DND-41 (cell line): ENCODE results near the gene CFAP54.

Source experiments
- ATAC-seq: fragments of 200-7000 bp; cut with Tn5 transposase; 3 replicates; pipeline ENCODE4 v1.9.1; 2021; ENCODE audit warnings: low read depth; ENCODE audit not compliant: insufficient read depth
- DNase-seq: peaks from one replicate; pipeline ENCODE4 v3.0.0-alpha.2; 2020
- H2AFZ ChIP-seq: 2 replicates; pipeline ENCODE4 v1.6.0; 2012; ENCODE audit warnings: low read depth, low read length
- H3K27ac ChIP-seq: 2 replicates; pipeline ENCODE4 v1.5.1; 2012; ENCODE audit warnings: low read length, inconsistent platforms
- H3K27me3 ChIP-seq: fragments of 200-600 bp; sonication (generic); 2 replicates; pipeline ENCODE4 v1.6.0; 2012; ENCODE audit warnings: low read length, mild to moderate bottlenecking, inconsistent platforms; ENCODE audit not compliant: insufficient read depth, poor library complexity
- H3K36me3 ChIP-seq: 2 replicates; pipeline ENCODE4 v1.5.1; 2012; ENCODE audit warnings: low read length, inconsistent platforms; ENCODE audit not compliant: insufficient read depth
- H3K4me1 ChIP-seq: 2 replicates; pipeline ENCODE4 v1.5.1; 2012; ENCODE audit warnings: mild to moderate bottlenecking, low read length; ENCODE audit not compliant: insufficient read depth
- H3K4me2 ChIP-seq: 2 replicates; pipeline ENCODE4 v1.6.0; 2012; ENCODE audit warnings: mild to moderate bottlenecking, moderate library complexity, low read length, inconsistent platforms; ENCODE audit not compliant: insufficient read depth
- H3K4me3 ChIP-seq, 2 experiments: fragments of 200-600 bp in 1 of 2; shearing (Covaris generic) in 1 of 2; 2 replicates each; pipeline ENCODE4 v1.5.1; 2012 to 2016; ENCODE audit warnings: inconsistent platforms in 2 of 2, low read length in 2 of 2, mild to moderate bottlenecking in 2 of 2, low read depth in 1 of 2, moderate library complexity in 1 of 2
- H3K79me2 ChIP-seq: 2 replicates; pipeline ENCODE4 v1.6.0; 2012; ENCODE audit warnings: low read length, inconsistent platforms; ENCODE audit not compliant: insufficient read depth
- H3K9ac ChIP-seq: 2 replicates; pipeline ENCODE4 v1.6.0; 2012; ENCODE audit warnings: low read depth, mild to moderate bottlenecking, inconsistent platforms, low read length, moderate library complexity
- H3K9me3 ChIP-seq: 2 replicates; pipeline ENCODE4 v1.5.1; 2012; ENCODE audit warnings: low read length, moderate library complexity, mild to moderate bottlenecking, inconsistent platforms; ENCODE audit not compliant: insufficient read depth, severe bottlenecking
- H4K20me1 ChIP-seq: 2 replicates; pipeline ENCODE4 v1.6.0; 2012; ENCODE audit warnings: low read length; ENCODE audit not compliant: insufficient read depth
- EZH2 ChIP-seq: IDR thresholded peaks from 3 replicates; pipeline ENCODE4 v1.6.1; 2012; ENCODE audit warnings: borderline replicate concordance, low read depth, mild to moderate bottlenecking, moderate library complexity, low read length, inconsistent platforms; ENCODE audit not compliant: severe bottlenecking
- TF ChIP-seq, protein P1 (sequence below): IDR thresholded peaks from 2 replicates; pipeline ENCODE4 v1.5.1; 2012; ENCODE audit warnings: borderline replicate concordance, low read length, moderate library complexity, mild to moderate bottlenecking; ENCODE audit not compliant: poor library complexity, severe bottlenecking; ENCODE audit errors: extremely low read depth

The CFAP54 gene

DNA sequence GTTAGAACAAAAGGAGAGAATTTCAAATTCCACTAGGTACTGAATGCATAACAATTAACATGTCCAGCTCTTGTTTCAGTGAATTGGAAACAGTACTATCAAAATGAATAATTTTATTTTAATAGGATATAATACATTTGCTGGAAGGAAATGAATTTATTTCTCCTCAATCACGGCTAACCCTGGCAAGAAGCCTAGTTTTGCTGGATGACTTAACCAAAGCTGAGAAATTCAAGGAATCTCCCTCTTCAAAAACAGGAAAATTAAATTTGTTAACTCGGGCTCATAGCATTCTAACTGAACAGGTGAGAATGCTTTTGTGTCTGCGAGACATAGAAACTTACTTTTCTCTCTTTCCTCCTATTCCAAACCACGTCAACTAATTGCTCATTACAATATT, 254.2 kb downstream of the CFAP54 start:
- ATAC-seq, result no peak

DNA sequence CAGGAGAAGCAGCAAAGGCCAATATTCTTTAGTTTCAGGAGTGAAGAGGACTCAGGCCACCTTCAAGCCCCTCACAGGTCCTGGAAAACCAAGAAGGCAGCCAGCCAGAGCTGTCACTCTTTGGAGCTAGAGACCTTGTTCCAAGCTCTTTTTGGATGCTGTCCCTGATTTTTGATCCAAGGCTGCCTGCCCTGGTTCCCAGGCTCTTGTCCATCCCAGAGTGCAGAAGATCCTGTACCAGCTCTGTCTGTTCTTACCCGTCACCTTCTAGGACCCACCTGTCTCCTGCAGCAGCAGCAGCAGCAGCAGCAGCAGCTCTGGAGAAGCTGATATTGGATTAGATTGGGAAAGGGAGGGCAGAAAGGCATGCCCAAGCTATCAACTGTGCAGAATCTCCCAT, 260.6 kb downstream of the CFAP54 start:
- Histone ChIP-seq H2AFZ (no peak overlapping the region), H3K36me3 (no peaks in the 10 kb centered on the region), H3K4me1 (no peaks in the 10 kb centered on the region), H3K4me2 (no peak overlapping the region), H3K27ac (no peak overlapping the region), H3K9me3 (no peaks in the 10 kb centered on the region), H3K79me2 (no peaks in the 10 kb centered on the region), H3K27me3 (no peaks in the 10 kb centered on the region), H4K20me1 (no peaks in the 10 kb centered on the region), H3K9ac (no peak overlapping the region), H3K4me3 (no peak overlapping the region)
- DNase-seq, result no peak
- no peak for ATAC-seq
- TF ChIP-seq, protein P1, sequence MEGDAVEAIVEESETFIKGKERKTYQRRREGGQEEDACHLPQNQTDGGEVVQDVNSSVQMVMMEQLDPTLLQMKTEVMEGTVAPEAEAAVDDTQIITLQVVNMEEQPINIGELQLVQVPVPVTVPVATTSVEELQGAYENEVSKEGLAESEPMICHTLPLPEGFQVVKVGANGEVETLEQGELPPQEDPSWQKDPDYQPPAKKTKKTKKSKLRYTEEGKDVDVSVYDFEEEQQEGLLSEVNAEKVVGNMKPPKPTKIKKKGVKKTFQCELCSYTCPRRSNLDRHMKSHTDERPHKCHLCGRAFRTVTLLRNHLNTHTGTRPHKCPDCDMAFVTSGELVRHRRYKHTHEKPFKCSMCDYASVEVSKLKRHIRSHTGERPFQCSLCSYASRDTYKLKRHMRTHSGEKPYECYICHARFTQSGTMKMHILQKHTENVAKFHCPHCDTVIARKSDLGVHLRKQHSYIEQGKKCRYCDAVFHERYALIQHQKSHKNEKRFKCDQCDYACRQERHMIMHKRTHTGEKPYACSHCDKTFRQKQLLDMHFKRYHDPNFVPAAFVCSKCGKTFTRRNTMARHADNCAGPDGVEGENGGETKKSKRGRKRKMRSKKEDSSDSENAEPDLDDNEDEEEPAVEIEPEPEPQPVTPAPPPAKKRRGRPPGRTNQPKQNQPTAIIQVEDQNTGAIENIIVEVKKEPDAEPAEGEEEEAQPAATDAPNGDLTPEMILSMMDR, result no peak
- TF ChIP-seq EZH2, result no peak

More for the DNA sequence above, 254.2 kb downstream of the CFAP54 start:
- no peak overlapping the region for H2AFZ ChIP-seq
- no peak for DNase-seq
- H3K4me3 ChIP-seq, result no peak overlapping the region
- no peaks in the 10 kb centered on the region for H3K4me1 ChIP-seq
- H3K27ac ChIP-seq, result no peak overlapping the region
- no peaks in the 10 kb centered on the region for H3K9me3 ChIP-seq
- H4K20me1 ChIP-seq, result no peaks in the 10 kb centered on the region
- TF ChIP-seq, protein P1, result no peak
- no peak for TF ChIP-seq EZH2
- no peaks in the 10 kb centered on the region for H3K36me3 ChIP-seq
- no peaks in the 10 kb centered on the region for H3K27me3 ChIP-seq
- H3K4me2 ChIP-seq, result no peak overlapping the region
- no peaks in the 10 kb centered on the region for H3K79me2 ChIP-seq
- no peak overlapping the region for H3K9ac ChIP-seq

DNA sequence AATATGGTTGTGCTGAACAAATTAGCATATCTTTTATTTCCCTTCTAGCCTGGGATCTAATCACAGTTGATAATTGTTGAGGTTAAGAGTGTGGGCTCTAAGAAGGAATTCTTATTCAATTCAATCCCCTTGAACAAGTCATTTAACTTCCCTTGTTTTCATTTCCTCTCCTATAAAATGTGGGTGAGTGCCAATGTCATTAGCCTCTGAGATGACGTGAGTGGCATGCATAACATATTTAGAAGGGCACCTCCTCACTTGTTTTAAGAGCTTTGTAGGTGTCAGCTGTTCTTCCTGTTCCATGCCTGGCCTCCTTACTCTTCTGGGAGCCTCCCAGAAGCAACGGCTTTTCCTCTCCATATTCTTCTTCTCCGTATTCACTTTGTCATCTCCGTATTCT, 262.2 kb downstream of the CFAP54 start:
- Histone ChIP-seq H3K27me3 (no peaks in the 10 kb centered on the region), H3K36me3 (no peaks in the 10 kb centered on the region), H4K20me1 (no peaks in the 10 kb centered on the region), H3K4me1 (no peaks in the 10 kb centered on the region), H3K4me2 (no peak overlapping the region), H3K79me2 (no peaks in the 10 kb centered on the region), H2AFZ (no peak overlapping the region), H3K4me3 (no peak overlapping the region), H3K9me3 (no peaks in the 10 kb centered on the region), H3K9ac (no peak overlapping the region), H3K27ac (no peak overlapping the region)
- TF ChIP-seq, protein P1, result no peak
- ATAC-seq (no peak), DNase-seq (no peak)

DNA sequence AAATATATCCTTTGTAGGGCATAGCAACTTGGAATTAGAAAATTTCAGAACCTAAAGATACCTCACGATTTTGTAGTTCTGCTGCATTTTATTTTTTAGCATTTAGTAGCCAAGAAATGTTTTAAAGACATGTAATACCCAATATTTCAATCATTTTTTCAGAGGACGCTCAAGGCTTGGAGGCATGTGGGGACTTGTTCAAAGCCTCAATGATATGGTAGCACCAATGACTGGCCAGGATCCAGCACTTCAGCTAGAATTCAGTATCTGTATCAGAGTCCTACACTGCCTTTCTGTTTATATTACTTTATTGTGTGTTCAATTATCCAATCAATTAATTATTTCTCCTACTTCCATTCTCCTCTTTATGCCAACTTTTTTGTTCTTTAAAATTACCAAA, 262.8 kb downstream of the CFAP54 start:
- Histone ChIP-seq H3K9ac (no peak overlapping the region), H3K27me3 (no peaks in the 10 kb centered on the region), H3K27ac (no peak overlapping the region), H3K4me1 (no peaks in the 10 kb centered on the region), H3K36me3 (no peaks in the 10 kb centered on the region), H3K4me2 (no peak overlapping the region), H4K20me1 (no peaks in the 10 kb centered on the region), H3K9me3 (no peaks in the 10 kb centered on the region), H2AFZ (no peak overlapping the region), H3K79me2 (no peaks in the 10 kb centered on the region), H3K4me3 (no peak overlapping the region)
- ATAC-seq (no peak), DNase-seq (no peak)
- TF ChIP-seq, protein P1, result no peak
- TF ChIP-seq EZH2, result no peak
